Endothelial cell of umbilical vein (primary cell): ENCODE measurements around the gene ATF5. TPM values are rescaled to one million over a fixed set of nuclear protein-coding genes. Genes with fewer than 3 reads are reported as not detected.

Source experiments
- BruUV-seq: library from RNA; stranded (reverse); fragments of 400-500 nt; replicated peaks from 2 replicates; lab custom pipeline; 2021; lab: Mats Ljungman, UMichigan
- CTCF ChIA-PET: fragments of 300-600, 350-600 bp; sonication (Branson Sonifier 250); formaldehyde crosslinking; loops from one replicate; lab custom pipeline; 2021; ENCODE audit warnings: antibody characterized with exemption, inconsistent platforms; lab: Charles Lee
- POLR2A ChIA-PET: fragments of 300-600, 350-600 bp; sonication (Branson Sonifier 250); formaldehyde crosslinking; loops from one replicate; lab custom pipeline; 2021; ENCODE audit warnings: antibody characterized with exemption, inconsistent platforms; lab: Charles Lee
- DNase-seq: peaks from one replicate; pipeline ENCODE4 v3.0.0-alpha.2; 2011; ENCODE audit warnings: low read depth, low spot score
- FAIRE-seq: peaks from 2 replicates; lab custom pipeline; 2011; peaks lifted over from hg19 to GRCh38; lab: Jason Lieb, UNC
- H2AFZ ChIP-seq: 2 replicates; pipeline ENCODE4 v1.6.0; 2012; ENCODE audit warnings: low read depth, low read length, control low read depth, inconsistent platforms
- H3K27ac ChIP-seq: 2 replicates; pipeline ENCODE4 v1.5.1; 2011; ENCODE audit warnings: low read depth, mild to moderate bottlenecking, control low read depth, low read length, moderate library complexity; ENCODE audit not compliant: insufficient read depth
- H3K27me3 ChIP-seq, 2 experiments: 2 replicates each; pipeline versions ENCODE4 v1.6.0 to v1.6.1; 2011; ENCODE audit warnings: low read length in 2 of 2, mixed read lengths in 1 of 2; ENCODE audit not compliant: control insufficient read depth in 2 of 2, insufficient read depth in 2 of 2
- H3K36me3 ChIP-seq, 2 experiments: 2 replicates in 1 of 2; 3 replicates in 1 of 2; pipeline ENCODE4 v1.5.1; 2011; ENCODE audit warnings: low read length in 2 of 2, mild to moderate bottlenecking in 1 of 2, moderate library complexity in 1 of 2; ENCODE audit not compliant: control insufficient read depth in 2 of 2, insufficient read depth in 2 of 2; ENCODE audit errors: extremely low read depth in 1 of 2
- H3K4me1 ChIP-seq: 3 replicates; pipeline ENCODE4 v1.5.1; 2011; ENCODE audit warnings: mild to moderate bottlenecking, low read length; ENCODE audit not compliant: control insufficient read depth, insufficient read depth; ENCODE audit errors: extremely low read depth
- H3K4me2 ChIP-seq: 2 replicates; pipeline ENCODE4 v1.6.1; 2011; ENCODE audit warnings: low read length, control low read depth, mixed read lengths; ENCODE audit not compliant: insufficient read depth
- H3K4me3 ChIP-seq, 3 experiments: fragments of 200-600 bp in 1 of 3; sonication (generic), shearing (Covaris generic) in 1 of 3; replicated peaks in 1 of 3; 2 replicates each; pipeline ENCODE4 v1.5.1; 2011 to 2016; ENCODE audit warnings: control low read depth in 3 of 3, low read length in 3 of 3, mild to moderate bottlenecking in 2 of 3, inconsistent platforms in 1 of 3, low read depth in 1 of 3, moderate library complexity in 1 of 3; ENCODE audit not compliant: insufficient read depth in 1 of 3
- H3K79me2 ChIP-seq: 2 replicates; pipeline ENCODE4 v1.6.0; 2012; ENCODE audit warnings: low read length, inconsistent platforms; ENCODE audit not compliant: control insufficient read depth, insufficient read depth
- H3K9ac ChIP-seq: replicated peaks from 2 replicates; pipeline ENCODE3; 2011; ENCODE audit warnings: low read length, control low read depth; ENCODE audit not compliant: insufficient read depth; ENCODE audit errors: extremely low read depth
- H3K9me1 ChIP-seq: replicated peaks from 3 replicates; pipeline ENCODE4 v1.6.0; 2011; ENCODE audit warnings: mild to moderate bottlenecking, low read length; ENCODE audit not compliant: control insufficient read depth, insufficient read depth; ENCODE audit errors: extremely low read depth
- H3K9me3 ChIP-seq: replicated peaks from 2 replicates; pipeline ENCODE4 v1.5.1; 2012; ENCODE audit warnings: low read length, inconsistent platforms; ENCODE audit not compliant: control insufficient read depth, insufficient read depth
- H4K20me1 ChIP-seq: replicated peaks from 2 replicates; pipeline ENCODE3; 2011; ENCODE audit warnings: mild to moderate bottlenecking, low read length; ENCODE audit not compliant: control insufficient read depth, insufficient read depth; ENCODE audit errors: extremely low read depth
- EZH2 ChIP-seq: IDR thresholded peaks from 2 replicates; pipeline ENCODE4 v1.6.1; 2012; ENCODE audit warnings: borderline replicate concordance, low read depth, mild to moderate bottlenecking, moderate library complexity, low read length, inconsistent platforms; ENCODE audit not compliant: severe bottlenecking
- FOS ChIP-seq: IDR thresholded peaks from 2 replicates; pipeline ENCODE4 v1.6.1; 2011; ENCODE audit warnings: mild to moderate bottlenecking, low read length, moderate library complexity, borderline replicate concordance; ENCODE audit not compliant: insufficient read depth
- GATA2 ChIP-seq: IDR thresholded peaks from 2 replicates; pipeline ENCODE4 v1.7.0; 2011; ENCODE audit warnings: low read depth, mild to moderate bottlenecking, moderate library complexity, mixed read lengths, low read length; ENCODE audit not compliant: insufficient read length, insufficient read depth
- POLR2A ChIP-seq: IDR thresholded peaks from 2 replicates; pipeline ENCODE4 v1.6.1; 2012; ENCODE audit warnings: low read depth, mild to moderate bottlenecking, control low read depth, low read length
- dilution Hi-C: fragments of 300-500 bp; cut with MboI; formaldehyde crosslinking; loops from one replicate; pipeline ENCODE4 v1.15.0; 2019; ENCODE audit warnings: low sequenced_read_pairs; ENCODE audit not compliant: extremely low pct_ligation_motif_present
- intact Hi-C: fragments of 100-400 bp; cut with micrococcal nuclease; formaldehyde crosslinking; loops from one replicate; pipeline ENCODE4 v1.10.0; 2022
- polyA plus RNA-seq, 4 experiments: library from polyadenylated mRNA; depleted of rRNA in 3 of 4; stranded (reverse) in 3 of 4; unstranded in 1 of 4; fragments of >200 nt; gene quantifications; 2 replicates each; pipeline versions ENCODE4 v1.2.1 to v1.2.3, GENCODE V29; 2011 to 2012; ENCODE audit warnings: missing spikeins in 1 of 4
- total RNA-seq: library from RNA; stranded (reverse); gene quantifications from 2 replicates; pipeline ENCODE4 v1.2.3, GENCODE V29; 2021
- TF ChIP-seq, protein P1 (sequence below): IDR thresholded peaks from 2 replicates; pipeline ENCODE4 v1.6.1; 2011; ENCODE audit not compliant: insufficient read depth, insufficient read length
- TF ChIP-seq, protein P2 (sequence below), 2 donors: IDR thresholded peaks; 1 replicate in 1 of 2; 2 replicates in 1 of 2; pipeline ENCODE4 v1.5.1; 2011; ENCODE audit warnings: low read length in 2 of 2, mild to moderate bottlenecking in 2 of 2, moderate library complexity in 2 of 2, control low read depth in 1 of 2, inconsistent platforms in 1 of 2, low read depth in 1 of 2; ENCODE audit not compliant: insufficient read depth in 1 of 2; ENCODE audit errors: extremely low read depth in 1 of 2

Gene ATF5
- total and polyA plus RNA-seq, 2 donors (not counting 3 experiments of a cell fraction or from before 2014, with no cell fraction given) = 23.2 to 46.0 TPM

DNA sequence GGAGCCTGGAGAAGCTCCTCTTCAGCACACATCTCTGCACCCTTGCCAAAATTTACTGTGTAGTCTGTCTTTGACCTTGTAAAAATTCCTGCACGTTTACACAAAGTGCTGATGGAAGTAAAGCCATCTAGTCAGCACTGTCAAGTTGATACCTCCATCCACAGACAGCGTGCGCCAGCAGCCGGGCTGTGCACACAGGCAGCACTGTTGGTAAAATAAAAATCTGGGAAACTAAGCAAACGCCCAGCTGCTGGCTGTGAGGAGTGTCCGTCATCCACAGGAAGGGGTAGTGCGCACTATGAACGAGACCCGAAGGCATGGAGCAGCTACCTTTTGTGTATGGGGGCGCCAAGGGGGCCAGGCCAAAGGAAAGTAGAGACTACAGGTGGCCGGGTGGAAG, 49.3 kb downstream of the ATF5 start:
- no peaks in the 10 kb centered on the region for H3K9me3 ChIP-seq
- dilution Hi-C loops = no loop called here
- H4K20me1 ChIP-seq = no peaks in the 10 kb centered on the region
- DNase-seq = no peak
- TF ChIP-seq POLR2A (no peak), GATA2 (no peak), FOS (no peak), EZH2 (no peak)
- TF ChIP-seq, protein P1, sequence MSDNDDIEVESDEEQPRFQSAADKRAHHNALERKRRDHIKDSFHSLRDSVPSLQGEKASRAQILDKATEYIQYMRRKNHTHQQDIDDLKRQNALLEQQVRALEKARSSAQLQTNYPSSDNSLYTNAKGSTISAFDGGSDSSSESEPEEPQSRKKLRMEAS = no peak
- TF ChIP-seq, protein P2, sequence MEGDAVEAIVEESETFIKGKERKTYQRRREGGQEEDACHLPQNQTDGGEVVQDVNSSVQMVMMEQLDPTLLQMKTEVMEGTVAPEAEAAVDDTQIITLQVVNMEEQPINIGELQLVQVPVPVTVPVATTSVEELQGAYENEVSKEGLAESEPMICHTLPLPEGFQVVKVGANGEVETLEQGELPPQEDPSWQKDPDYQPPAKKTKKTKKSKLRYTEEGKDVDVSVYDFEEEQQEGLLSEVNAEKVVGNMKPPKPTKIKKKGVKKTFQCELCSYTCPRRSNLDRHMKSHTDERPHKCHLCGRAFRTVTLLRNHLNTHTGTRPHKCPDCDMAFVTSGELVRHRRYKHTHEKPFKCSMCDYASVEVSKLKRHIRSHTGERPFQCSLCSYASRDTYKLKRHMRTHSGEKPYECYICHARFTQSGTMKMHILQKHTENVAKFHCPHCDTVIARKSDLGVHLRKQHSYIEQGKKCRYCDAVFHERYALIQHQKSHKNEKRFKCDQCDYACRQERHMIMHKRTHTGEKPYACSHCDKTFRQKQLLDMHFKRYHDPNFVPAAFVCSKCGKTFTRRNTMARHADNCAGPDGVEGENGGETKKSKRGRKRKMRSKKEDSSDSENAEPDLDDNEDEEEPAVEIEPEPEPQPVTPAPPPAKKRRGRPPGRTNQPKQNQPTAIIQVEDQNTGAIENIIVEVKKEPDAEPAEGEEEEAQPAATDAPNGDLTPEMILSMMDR (IDR thresholded peaks at IDR 0.05; ENCODE audit: extremely low read depth in 1 of 2, insufficient read depth in 1 of 2, low read depth in 1 of 2, low read length in 2 of 2) = no peak
- intact Hi-C loops = no loop called here
- no peaks in the 10 kb centered on the region for H3K36me3 ChIP-seq
- no peak overlapping the region for H3K4me2 ChIP-seq
- H2AFZ ChIP-seq = no peak overlapping the region
- H3K4me3 ChIP-seq = no peak overlapping the region
- ChIA-PET CTCF (interaction anchor here (1.2 to 1.7 kb wide), 3 partner anchors 25 to 40 kb away, joined by 3 to 7 read pairs (median 3); no protein-coding TSS in a partner anchor), POLR2A (no interaction called here)
- H3K9me1 ChIP-seq = no peaks in the 10 kb centered on the region
- H3K9ac ChIP-seq = no peak overlapping the region
- no TSS peak for BruUV-seq
- no peaks in the 10 kb centered on the region for H3K27me3 ChIP-seq
- FAIRE-seq = no peak
- H3K4me1 ChIP-seq = no peaks in the 10 kb centered on the region
- H3K27ac ChIP-seq = no peak overlapping the region
- no peaks in the 10 kb centered on the region for H3K79me2 ChIP-seq
